Measurements from ENCODE around the gene CDKAL1.

DNA sequence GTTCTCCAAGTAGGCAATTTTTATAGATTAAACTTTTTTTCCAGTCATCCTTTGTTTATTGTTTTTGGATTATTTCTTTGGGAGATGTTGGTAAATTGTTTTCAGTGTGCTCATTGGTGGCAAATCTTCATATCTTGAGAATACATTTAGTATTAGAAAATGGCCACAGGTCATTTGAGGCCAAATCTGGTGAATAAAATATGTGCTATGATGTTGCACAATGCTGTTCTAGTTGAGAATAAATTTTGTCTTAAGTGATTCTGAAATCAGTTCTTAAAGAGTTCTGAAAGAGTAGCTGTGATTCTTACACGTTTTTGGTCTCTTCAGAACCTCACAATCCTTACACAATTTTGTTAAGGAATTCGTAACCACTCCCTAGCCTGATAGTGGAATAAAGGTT is 20.1 kb downstream of the CDKAL1 start:
- TF ChIP-seq, protein P1, sequence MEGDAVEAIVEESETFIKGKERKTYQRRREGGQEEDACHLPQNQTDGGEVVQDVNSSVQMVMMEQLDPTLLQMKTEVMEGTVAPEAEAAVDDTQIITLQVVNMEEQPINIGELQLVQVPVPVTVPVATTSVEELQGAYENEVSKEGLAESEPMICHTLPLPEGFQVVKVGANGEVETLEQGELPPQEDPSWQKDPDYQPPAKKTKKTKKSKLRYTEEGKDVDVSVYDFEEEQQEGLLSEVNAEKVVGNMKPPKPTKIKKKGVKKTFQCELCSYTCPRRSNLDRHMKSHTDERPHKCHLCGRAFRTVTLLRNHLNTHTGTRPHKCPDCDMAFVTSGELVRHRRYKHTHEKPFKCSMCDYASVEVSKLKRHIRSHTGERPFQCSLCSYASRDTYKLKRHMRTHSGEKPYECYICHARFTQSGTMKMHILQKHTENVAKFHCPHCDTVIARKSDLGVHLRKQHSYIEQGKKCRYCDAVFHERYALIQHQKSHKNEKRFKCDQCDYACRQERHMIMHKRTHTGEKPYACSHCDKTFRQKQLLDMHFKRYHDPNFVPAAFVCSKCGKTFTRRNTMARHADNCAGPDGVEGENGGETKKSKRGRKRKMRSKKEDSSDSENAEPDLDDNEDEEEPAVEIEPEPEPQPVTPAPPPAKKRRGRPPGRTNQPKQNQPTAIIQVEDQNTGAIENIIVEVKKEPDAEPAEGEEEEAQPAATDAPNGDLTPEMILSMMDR (IDR thresholded peaks at IDR 0.05) = no peak
- TF ChIP-seq POLR2A (IDR thresholded peaks at IDR 0.05) = no peak
